CD4-positive, CD25-positive, alpha-beta regulatory T cell (primary cell): ENCODE measurements around the gene EPS8. TPM values are rescaled to one million over a fixed set of nuclear protein-coding genes. Genes with fewer than 3 reads are reported as not detected.

Source experiments
- ATAC-seq, 2 donors: fragments of 150-1000 bp; cut with Tn5 transposase; one replicate each; pipeline ENCODE4 v1.10.0; 2021; ENCODE audit warnings: low read depth in 2 of 2, moderate number of reproducible peaks in 2 of 2, moderate library complexity in 1 of 2
- DNase-seq, 3 donors: peaks; one replicate each; pipeline versions ENCODE4 v3.0.0 to v3.0.0-alpha.2; 2012 to 2022; ENCODE audit warnings: mixed read lengths in 1 of 3
- H3K27ac ChIP-seq: one replicate; pipeline ENCODE4 v1.7.0; 2013; ENCODE audit warnings: mild to moderate bottlenecking, low read length; ENCODE audit not compliant: insufficient read depth, poor library complexity, severe bottlenecking
- H3K27me3 ChIP-seq: one replicate; pipeline ENCODE4 v1.7.0; 2013; ENCODE audit warnings: low read length; ENCODE audit not compliant: control insufficient read depth, insufficient read depth
- H3K36me3 ChIP-seq: one replicate; pipeline ENCODE4 v1.7.0; 2013; ENCODE audit warnings: mild to moderate bottlenecking, low read length, moderate library complexity; ENCODE audit not compliant: control insufficient read depth, insufficient read depth
- H3K4me1 ChIP-seq: 2 replicates; pipeline ENCODE4 v1.7.0; 2013; ENCODE audit warnings: mild to moderate bottlenecking, low read length; ENCODE audit not compliant: insufficient read depth, control insufficient read depth, poor library complexity, severe bottlenecking
- H3K4me3 ChIP-seq: one replicate; pipeline ENCODE4 v1.7.0; 2013; ENCODE audit warnings: low read depth, mild to moderate bottlenecking, low read length, moderate library complexity
- H3K9me3 ChIP-seq, 2 experiments: 1 replicate in 1 of 2; 2 replicates in 1 of 2; pipeline ENCODE4 v1.7.0; 2013; ENCODE audit warnings: low read length in 2 of 2, mild to moderate bottlenecking in 1 of 2, moderate library complexity in 1 of 2; ENCODE audit not compliant: control insufficient read depth in 2 of 2
- H3K27ac Mint-ChIP-seq, 3 donors: one replicate each; pipeline ENCODE4 v1.8.0; 2020 to 2022; ENCODE audit warnings: mild to moderate bottlenecking in 3 of 3, mixed read lengths in 3 of 3, moderate library complexity in 2 of 3
- H3K27me3 Mint-ChIP-seq: one replicate; pipeline ENCODE4 v1.8.0; 2022; ENCODE audit warnings: mild to moderate bottlenecking, mixed read lengths
- H3K36me3 Mint-ChIP-seq: one replicate; pipeline ENCODE4 v1.8.0; 2020; ENCODE audit warnings: mixed read lengths
- H3K4me1 Mint-ChIP-seq, 4 donors: one replicate each; pipeline ENCODE4 v1.8.0; 2020 to 2022; ENCODE audit warnings: mixed read lengths in 4 of 4, mild to moderate bottlenecking in 1 of 4
- H3K4me3 Mint-ChIP-seq, 4 donors: one replicate each; pipeline ENCODE4 v1.8.0; 2020 to 2022; ENCODE audit warnings: mild to moderate bottlenecking in 4 of 4, mixed read lengths in 4 of 4, moderate library complexity in 3 of 4
- H3K9me3 Mint-ChIP-seq, 7 donors: one replicate each; pipeline ENCODE4 v1.8.0; 2020 to 2022; ENCODE audit warnings: mixed read lengths in 7 of 7, mild to moderate bottlenecking in 3 of 7, moderate library complexity in 2 of 7
- polyA plus RNA-seq, 4 donors: library from polyadenylated mRNA; unstranded; fragments of 300-500 nt; fragmentation: Illumina TruSeq; gene quantifications; one replicate each; pipeline ENCODE4 v1.2.3, GENCODE V29; 2021
- total RNA-seq: library from RNA; stranded (reverse); gene quantifications from one replicate; pipeline ENCODE4 v1.2.3, GENCODE V29; 2022

The EPS8 gene
- total and polyA plus RNA-seq, 5 donors from 2014 or later, result 1.1 to 3.3 (median 1.8) TPM

DNA sequence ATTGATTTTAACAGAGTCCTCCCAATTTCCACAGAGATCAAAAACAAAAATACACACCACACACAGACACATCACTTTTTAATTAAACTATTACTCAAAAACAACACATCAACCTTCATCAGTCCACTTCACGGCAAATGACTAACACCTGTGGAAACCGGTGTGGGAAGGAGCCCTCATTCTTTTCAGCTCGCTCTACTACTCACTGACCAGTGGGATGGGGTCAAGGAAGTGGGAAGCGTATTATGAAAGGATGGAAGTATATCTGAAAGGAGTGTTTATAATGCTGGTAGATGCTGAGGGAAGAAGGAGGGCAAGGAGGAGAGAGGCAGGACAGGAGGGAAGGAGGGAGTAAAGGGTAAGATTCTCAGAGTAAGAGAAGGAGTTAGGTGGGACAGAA lies 156.5 kb downstream of the EPS8 start:
- Mint-ChIP-seq H3K9me3 (no peaks in the 10 kb centered on the region), H3K4me1 (peaks cover 0 to 2% (median 0%) of the 10 kb centered on the region in 4 donors), H3K27me3 (peaks cover 12% of the 10 kb centered on the region), H3K27ac (no peak overlapping the region), H3K36me3 (no peaks in the 10 kb centered on the region), H3K4me3 (no peak overlapping the region)
- DNase-seq (no peak), ATAC-seq (no peak)
- Histone ChIP-seq H3K36me3 (no peaks in the 10 kb centered on the region), H3K27ac (no peak overlapping the region), H3K27me3 (peaks cover 1% of the 10 kb centered on the region), H3K4me1 (no peaks in the 10 kb centered on the region), H3K4me3 (no peak overlapping the region), H3K9me3 (no peaks in the 10 kb centered on the region)

DNA sequence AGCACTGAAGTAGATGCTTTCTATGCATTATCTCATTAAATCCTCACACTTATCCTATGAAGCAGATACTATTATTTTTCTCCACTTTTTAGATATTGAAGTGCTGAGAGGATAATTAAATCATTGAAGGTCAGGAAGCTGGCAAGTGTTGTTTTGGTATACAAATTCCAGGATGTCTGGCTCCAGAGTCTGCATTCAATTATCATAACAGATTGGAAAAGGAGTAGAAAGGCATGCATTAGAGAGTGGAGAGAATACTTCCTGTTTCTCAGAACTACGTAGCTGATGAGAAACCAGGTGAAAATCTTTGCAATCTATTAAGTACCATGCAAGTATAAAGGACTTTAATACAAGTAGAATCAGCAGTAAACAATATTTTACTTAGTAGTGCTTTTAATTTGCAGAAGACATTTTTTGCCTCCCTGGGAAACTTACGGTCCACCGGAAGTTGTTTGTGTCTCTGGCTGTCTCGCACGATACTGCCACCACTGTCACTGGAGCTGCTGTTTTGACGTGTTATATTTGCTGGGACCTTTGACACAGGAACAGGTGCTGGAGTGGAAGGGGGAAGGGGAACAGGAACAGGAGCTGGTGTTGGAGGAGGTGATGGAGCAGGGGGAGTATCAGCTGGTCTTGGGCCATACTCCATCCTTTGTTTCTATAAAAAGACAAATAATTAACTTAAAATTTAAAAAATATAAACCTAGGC lies 158.0 kb downstream of the EPS8 start:
- no peaks in the 10 kb centered on the region for H3K9me3 Mint-ChIP-seq
- H3K4me3 Mint-ChIP-seq, result no peak overlapping the region
- H3K36me3 Mint-ChIP-seq, result no peaks in the 10 kb centered on the region
- Histone ChIP-seq H3K36me3 (no peaks in the 10 kb centered on the region), H3K27ac (no peak overlapping the region), H3K9me3 (no peaks in the 10 kb centered on the region), H3K4me3 (no peak overlapping the region), H3K4me1 (no peaks in the 10 kb centered on the region), H3K27me3 (peaks cover 1% of the 10 kb centered on the region)
- DNase-seq (no peak), ATAC-seq (no peak)
- peaks cover 11% of the 10 kb centered on the region for H3K27me3 Mint-ChIP-seq
- peaks cover 0 to 2% (median 0%) of the 10 kb centered on the region in 4 donors for H3K4me1 Mint-ChIP-seq
- H3K27ac Mint-ChIP-seq, result no peak overlapping the region

DNA sequence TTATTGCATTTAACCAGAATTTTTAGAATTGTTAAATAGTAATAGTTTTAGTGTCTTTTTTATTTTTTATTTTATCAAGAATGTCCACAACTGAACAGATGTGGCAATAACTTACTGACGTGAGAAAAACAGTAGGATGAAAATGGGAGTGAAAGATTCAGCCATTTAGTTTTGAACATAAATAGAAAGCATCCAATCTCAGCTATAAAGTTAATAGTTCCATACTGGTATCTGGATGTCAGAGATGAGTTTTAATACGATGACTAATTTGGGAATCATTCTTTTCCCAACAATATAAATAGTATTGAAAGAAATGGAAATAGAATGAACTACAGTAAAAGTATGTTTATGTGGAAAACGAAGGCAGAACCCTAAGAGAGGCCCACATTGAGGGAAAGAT lies 159.4 kb downstream of the EPS8 start:
- H3K27ac Mint-ChIP-seq, result no peak overlapping the region
- no peaks in the 10 kb centered on the region for H3K9me3 Mint-ChIP-seq
- H3K4me3 Mint-ChIP-seq, result no peak overlapping the region
- Histone ChIP-seq H3K9me3 (no peaks in the 10 kb centered on the region), H3K36me3 (no peaks in the 10 kb centered on the region), H3K27ac (no peak overlapping the region), H3K27me3 (peaks cover 1% of the 10 kb centered on the region), H3K4me3 (no peak overlapping the region), H3K4me1 (no peaks in the 10 kb centered on the region)
- H3K36me3 Mint-ChIP-seq, result no peaks in the 10 kb centered on the region
- ATAC-seq (no peak), DNase-seq (no peak)
- H3K4me1 Mint-ChIP-seq, result peaks cover 0 to 2% (median 0%) of the 10 kb centered on the region in 4 donors
- peaks cover 5% of the 10 kb centered on the region for H3K27me3 Mint-ChIP-seq

DNA sequence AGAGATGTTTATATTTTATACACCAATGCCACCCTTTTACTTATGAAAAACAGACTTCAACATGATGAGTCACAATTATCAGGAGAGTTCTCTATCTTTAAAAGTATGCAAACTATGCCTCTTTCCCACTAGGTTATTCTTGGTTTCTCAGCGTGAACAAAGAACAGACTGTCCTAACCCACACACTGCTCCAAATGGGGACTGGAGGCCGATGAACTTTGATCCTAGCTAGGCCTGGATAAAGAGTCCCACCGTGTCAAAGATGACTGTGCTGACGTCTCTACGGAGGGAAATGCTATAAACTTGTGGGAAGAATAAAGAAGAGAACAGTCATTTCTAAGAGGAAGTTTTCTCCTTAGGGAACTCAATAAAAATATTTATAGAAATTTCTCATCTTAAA lies 160.1 kb downstream of the EPS8 start:
- Histone ChIP-seq H3K27me3 (peaks cover 1% of the 10 kb centered on the region), H3K27ac (no peak overlapping the region), H3K36me3 (no peaks in the 10 kb centered on the region), H3K4me3 (no peak overlapping the region), H3K4me1 (no peaks in the 10 kb centered on the region), H3K9me3 (no peaks in the 10 kb centered on the region)
- Mint-ChIP-seq H3K9me3 (no peaks in the 10 kb centered on the region), H3K27me3 (peaks cover 5% of the 10 kb centered on the region), H3K27ac (no peak overlapping the region), H3K36me3 (no peaks in the 10 kb centered on the region), H3K4me3 (no peak overlapping the region), H3K4me1 (peaks cover 0 to 2% (median 0%) of the 10 kb centered on the region in 4 donors)
- ATAC-seq (no peak), DNase-seq (no peak)

DNA sequence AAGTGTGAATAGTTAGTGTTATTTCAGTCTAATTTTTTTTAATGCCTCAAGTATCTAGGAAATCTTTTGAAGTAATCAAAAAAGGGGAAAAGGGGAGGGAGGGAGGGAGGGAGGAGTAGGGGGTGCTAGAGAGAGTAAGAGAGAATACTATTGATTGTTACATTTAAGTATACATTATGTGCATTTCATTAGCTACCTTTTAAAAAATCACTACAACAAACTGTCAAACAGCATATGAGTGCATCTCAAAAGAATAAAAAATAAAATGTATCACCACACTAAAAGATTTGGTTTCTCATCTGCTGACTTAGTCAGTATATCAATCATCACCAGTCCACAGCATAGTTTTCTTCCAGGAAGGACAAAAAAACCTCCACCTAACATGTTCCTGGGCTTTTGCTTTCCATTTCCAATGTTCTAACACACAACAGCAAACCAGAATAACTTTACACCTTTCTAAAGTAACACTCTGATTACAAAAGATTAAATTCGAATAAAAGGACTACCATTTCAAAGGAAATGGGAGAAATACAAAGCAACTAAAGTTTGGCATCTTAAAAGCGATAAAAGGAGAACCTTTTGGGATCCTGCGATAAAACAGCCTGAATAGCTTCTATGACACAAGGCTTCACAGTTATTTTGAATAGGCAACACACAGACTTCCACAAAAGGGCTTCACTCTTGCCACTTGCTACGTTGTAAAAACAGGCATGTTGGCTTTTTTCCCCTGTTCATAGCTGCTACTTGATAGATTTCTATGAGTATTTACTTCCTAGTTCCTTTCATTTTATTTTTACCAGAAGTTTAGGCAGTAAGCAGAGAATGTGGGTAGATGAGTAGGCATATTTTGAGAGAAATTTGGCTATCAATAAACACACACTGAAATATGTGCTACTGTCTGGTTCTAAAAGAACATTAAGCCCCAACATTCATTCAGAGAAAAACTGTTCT lies 160.9 kb downstream of the EPS8 start:
- Mint-ChIP-seq H3K4me1 (peaks cover 0 to 2% (median 0%) of the 10 kb centered on the region in 4 donors), H3K9me3 (no peaks in the 10 kb centered on the region), H3K27ac (no peak overlapping the region), H3K36me3 (no peaks in the 10 kb centered on the region), H3K4me3 (no peak overlapping the region), H3K27me3 (no peaks in the 10 kb centered on the region)
- DNase-seq (no peak), ATAC-seq (no peak)
- Histone ChIP-seq H3K27me3 (peaks cover 1% of the 10 kb centered on the region), H3K9me3 (no peaks in the 10 kb centered on the region), H3K4me1 (no peaks in the 10 kb centered on the region), H3K4me3 (no peak overlapping the region), H3K27ac (no peak overlapping the region), H3K36me3 (no peaks in the 10 kb centered on the region)

DNA sequence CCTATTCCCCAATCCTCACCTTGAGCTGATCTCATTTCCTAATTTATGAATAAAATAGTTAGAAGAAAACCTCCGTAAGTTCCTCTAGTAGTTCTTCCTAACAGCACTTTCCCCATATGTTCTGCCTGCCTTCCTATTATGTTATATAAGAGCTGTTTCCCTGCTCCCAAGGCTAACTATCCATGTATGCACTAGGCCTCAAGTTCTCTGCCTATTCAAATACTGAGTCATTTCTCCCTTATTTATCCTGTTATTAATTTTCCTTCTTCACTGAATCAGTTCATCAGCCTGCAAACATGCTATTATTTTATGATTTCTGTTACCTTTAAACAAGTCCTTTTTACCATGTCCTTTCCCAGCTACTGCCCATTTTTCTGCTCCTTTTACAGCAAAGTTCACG lies 164.1 kb downstream of the EPS8 start:
- ATAC-seq (no peak), DNase-seq (no peak)
- Histone ChIP-seq H3K9me3 (no peaks in the 10 kb centered on the region), H3K27ac (no peak overlapping the region), H3K36me3 (no peaks in the 10 kb centered on the region), H3K4me1 (no peaks in the 10 kb centered on the region), H3K27me3 (peaks cover 1% of the 10 kb centered on the region), H3K4me3 (no peak overlapping the region)
- Mint-ChIP-seq H3K27ac (no peak overlapping the region), H3K27me3 (no peaks in the 10 kb centered on the region), H3K4me3 (no peak overlapping the region), H3K9me3 (no peaks in the 10 kb centered on the region), H3K36me3 (no peaks in the 10 kb centered on the region), H3K4me1 (peaks cover 0 to 2% (median 0%) of the 10 kb centered on the region in 4 donors)

DNA sequence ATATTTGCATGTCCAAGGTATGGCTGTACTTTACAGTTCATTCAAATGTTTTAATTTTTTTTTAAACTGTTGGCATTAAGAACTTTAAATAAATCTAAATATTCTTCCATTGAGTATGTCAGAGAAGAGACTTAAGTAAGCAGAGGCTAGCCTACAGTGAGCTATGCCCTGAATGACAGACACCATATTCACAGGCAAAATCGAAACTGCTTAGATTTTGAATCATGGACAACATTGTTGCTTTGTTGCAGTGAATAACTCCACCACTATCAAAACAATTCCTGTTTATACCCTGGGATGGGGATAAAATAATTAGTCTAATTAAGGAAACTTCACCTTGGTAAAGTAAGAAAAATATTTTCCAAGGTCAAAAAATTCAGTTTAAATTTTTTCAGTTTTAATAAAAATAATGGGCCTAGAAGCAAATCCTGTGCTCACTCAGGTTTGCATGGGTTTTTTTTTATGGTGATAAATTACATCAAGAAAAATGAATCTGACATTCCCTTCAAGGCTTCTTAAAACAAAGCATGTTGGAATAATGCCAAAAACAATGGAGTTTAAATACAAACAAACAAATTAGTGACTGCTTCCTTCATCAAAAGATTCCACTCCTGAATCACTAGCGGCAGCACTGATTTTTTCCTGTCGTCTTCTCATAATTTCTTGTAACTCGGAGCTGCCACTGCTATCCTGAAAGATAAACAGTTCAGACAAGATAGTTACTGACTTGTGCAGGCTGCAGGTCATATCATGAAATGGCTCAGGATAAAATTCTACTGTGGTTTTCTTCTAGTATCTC lies 168.2 kb downstream of the EPS8 start:
- H3K4me1 Mint-ChIP-seq, result no peaks in the 10 kb centered on the region
- H3K9me3 ChIP-seq, result no peaks in the 10 kb centered on the region
- H3K27me3 ChIP-seq, result no peaks in the 10 kb centered on the region
- H3K9me3 Mint-ChIP-seq, result peaks cover 0 to 8% (median 2%) of the 10 kb centered on the region in 7 donors
- H3K27ac ChIP-seq, result no peak overlapping the region
- DNase-seq (no peak), ATAC-seq (no peak)
- H3K27ac Mint-ChIP-seq, result no peak overlapping the region
- H3K36me3 Mint-ChIP-seq, result no peaks in the 10 kb centered on the region
- H3K27me3 Mint-ChIP-seq, result peaks cover 4% of the 10 kb centered on the region
- H3K4me1 ChIP-seq, result no peaks in the 10 kb centered on the region
- H3K4me3 ChIP-seq, result no peak overlapping the region
- H3K4me3 Mint-ChIP-seq, result no peak overlapping the region
- H3K36me3 ChIP-seq, result no peaks in the 10 kb centered on the region
